ENCODE data around the gene ARL16.

Gene ARL16

DNA sequence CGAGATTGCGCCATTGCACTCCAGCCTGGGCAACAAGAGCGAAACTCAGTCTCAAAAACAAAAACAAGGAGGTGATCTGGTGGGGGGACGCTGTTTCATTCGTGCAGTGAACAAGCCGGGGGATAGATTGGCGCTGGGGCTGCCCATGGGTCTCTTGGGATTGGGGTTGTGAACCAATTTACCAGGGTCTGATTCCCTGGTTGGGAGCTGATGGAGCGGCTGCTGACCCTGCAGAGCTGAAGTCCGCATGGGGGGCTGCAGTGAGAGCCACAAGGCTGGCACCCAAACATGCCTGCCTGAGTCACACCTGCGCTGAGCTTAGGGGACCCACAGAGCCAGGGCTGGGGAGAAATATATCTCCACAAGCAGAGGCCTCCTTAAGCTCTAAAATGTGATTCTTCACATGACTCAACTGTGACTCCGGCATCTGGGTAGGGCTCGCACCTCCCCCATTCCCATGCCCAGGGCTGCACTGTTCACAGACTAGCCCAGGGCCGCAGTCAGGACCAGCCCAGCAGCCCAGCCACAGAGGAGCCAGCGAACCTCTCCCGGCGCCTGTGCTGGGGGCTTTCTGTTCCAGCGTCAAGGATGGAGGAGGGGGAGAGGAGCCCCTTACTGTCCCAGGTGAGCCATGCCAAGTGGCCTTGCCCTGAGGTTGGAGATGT lies 41.6 kb downstream of the ARL16 start:
- no peak for DNase-seq

DNA sequence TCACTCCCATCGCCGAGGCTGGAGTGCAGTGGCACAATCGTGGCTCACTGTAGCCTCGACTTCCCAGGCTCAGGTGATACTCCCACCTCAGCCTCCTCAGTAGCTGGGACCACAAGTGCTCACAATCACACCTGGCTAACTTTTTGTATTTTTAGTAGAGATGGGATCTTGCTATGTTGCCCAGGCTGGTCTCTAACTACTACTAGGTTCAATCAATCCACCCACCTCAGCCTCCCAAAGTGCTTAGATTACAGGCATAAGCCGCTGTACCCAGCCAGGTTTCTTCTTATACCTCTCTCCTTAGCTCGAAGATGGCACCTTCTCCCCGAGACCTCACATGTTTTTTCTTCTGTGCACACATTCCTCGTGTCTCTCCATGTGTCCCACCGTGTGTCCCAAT lies 43.6 kb downstream of the ARL16 start:
- no peak for DNase-seq

DNA sequence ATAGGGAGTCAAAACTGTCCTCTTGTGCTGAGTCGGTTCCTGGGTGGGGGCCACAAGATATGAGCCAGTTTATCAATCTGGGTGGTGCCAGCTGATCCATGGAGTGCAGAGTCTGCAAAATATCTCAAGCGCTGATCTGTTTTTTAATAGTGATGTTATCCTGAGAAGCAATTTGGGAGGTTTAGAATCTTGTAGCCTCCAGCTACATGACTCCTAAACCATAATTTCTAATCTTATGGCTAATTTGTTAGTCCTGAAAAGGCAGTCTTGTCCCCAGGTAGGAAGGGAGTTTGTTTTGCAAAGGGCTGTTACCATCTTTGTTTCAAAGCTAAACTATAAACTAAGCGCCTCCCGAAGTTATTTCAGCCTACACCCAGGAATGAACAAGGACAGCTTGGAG lies 44.9 kb downstream of the ARL16 start:
- DNase-seq, result no peak

DNA sequence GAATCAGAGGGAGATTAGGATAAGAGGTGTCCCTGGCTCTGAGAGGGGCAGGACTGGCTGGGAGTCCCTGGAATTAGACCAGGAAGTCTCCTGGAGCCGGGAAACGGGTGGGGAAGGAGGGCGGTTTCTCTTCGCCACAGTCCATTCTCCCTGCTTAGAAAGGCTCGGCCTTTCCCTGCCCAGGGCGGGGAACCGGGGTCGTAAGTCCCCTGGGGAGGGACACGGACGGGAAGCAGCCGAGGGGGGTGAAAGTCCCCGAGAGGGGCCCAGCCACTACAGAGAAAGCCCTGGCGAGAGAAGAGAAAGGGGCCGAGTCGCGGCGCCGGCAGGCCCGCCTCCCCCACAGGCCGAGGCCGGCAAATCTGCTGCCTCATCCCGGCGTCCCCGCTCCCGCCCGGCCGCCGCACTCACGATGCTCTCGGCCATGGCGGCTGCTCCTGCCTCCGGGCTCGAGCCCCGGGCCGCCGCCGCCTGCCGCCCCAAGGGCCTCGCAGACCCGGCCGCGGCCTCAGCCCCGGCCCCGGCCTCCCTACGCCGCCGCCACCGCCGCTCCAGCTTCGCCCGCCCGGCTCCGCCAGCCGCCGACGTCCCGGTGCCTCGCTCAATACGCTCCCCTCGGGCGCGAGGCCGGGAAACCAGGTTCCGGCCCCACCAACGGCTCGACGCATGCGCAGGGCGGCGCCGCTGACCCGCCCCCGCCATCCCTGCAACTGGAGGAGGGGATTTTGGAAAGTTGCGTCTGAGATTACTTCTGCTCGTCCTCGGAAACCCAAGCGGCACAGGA lies 46.9 kb downstream of the ARL16 start, which contains the start of the genes NPLOC4 and TSPAN10:
Gene NPLOC4, minus strand, starts transcription at position 608 of the 784 bp plus-strand sequence. Its CDS starts 182 bp downstream, at position 426.
Gene TSPAN10, plus strand, starts transcription at position 692 of the 784 bp plus-strand sequence. CDS start 5,217 bp downstream, outside the sequence.
- DNase-seq, result peak; percentile 82 to 89 (median 85)

DNA sequence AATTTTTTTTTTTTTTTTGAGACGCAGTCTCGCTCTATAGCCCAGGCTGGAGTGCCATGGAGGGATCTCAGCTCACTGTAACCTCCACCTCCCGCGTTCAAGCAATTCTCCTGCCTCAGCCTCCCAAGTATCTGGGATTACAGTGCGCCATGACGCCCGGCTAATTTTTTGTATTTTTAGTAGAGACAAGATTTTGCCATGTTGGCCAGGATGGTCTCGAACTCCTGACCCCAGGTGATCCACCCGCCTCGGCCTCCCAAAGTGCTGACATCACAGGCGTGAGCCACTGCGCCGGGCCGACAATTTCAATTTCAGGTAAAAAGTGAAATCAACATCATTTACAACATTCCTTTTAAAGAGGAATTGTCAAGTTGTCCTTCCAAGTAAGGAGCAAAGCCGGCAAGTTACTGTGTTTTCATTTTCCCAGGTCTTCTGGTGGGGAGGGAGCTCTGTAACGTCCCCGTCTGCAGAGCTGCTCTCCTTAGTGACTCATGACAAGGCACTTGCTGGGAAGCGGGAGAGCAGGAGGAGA lies 47.6 kb downstream of the ARL16 start:
- DNase-seq, result no peak

DNA sequence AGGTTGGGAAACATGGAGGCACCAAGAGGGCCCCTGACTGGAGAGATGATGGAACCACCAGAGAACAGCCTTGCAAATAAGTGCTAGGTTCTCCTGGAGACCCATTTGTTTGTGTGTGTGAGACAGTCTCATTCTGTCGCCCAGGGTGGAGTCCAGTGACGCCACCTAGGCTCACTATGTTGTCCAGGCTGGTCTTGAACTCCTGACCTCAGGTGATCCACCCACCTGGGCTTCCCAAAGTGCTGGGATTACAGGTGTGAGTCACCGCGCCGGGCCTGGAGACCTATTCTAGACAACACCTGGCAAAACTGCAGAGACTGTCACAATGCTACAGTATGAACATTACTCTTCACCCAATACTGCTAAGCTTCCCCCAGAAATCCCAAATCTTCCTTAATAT lies 48.2 kb downstream of the ARL16 start:
- DNase-seq, result no peak

DNA sequence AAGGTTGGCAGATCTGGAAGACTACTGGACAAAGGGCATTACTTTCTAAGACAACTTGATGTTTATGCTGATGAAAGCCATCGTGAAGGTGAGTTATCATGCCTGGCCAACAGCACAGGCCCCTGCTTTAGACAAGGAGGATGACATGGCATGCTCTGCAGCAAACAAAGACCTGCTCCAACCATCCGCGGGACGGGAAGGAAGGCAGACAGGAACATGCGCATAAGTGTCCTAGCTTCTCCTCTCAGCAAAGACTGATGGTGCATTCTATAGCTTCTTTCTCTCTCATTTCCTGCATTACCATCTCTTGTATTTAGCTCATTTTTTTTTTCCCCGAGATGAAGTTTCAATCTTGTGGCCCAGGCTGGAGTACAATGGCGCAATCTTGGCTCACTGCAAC lies 52.1 kb downstream of the ARL16 start:
- no peak for DNase-seq
